Neural cell (in vitro differentiated cells): ENCODE results near the gene ITGAD.

Experiments used
- CTCF ChIP-seq: fragments of 450-650 bp; IDR thresholded peaks from 2 replicates; pipeline ENCODE4 v1.5.1; 2014; ENCODE audit warnings: antibody characterized with exemption, mild to moderate bottlenecking, moderate library complexity; ENCODE audit not compliant: poor library complexity, severe bottlenecking
- EZH2 ChIP-seq: fragments of 200-600, 300-800 bp; shearing (Covaris generic), sonication (generic); IDR thresholded peaks from 2 replicates; pipeline ENCODE4 v1.6.1; 2014; ENCODE audit warnings: antibody characterized with exemption, low read length, borderline replicate concordance, mild to moderate bottlenecking; ENCODE audit not compliant: insufficient read depth, poor library complexity, severe bottlenecking
- MXI1 ChIP-seq: fragments of 450-650 bp; conservative IDR thresholded peaks from 2 replicates; pipeline ENCODE4 v1.6.1; 2014; ENCODE audit warnings: antibody characterized with exemption, mild to moderate bottlenecking; ENCODE audit not compliant: poor library complexity, severe bottlenecking
- POLR2AphosphoS5 ChIP-seq: IDR thresholded peaks from 2 replicates; pipeline ENCODE4 v1.6.1; 2012
- RAD21 ChIP-seq: fragments of 450-650 bp; conservative IDR thresholded peaks from 2 replicates; pipeline ENCODE4 v1.6.1; 2014; ENCODE audit warnings: antibody characterized with exemption, mild to moderate bottlenecking, moderate library complexity
- SMC3 ChIP-seq: fragments of 450-650 bp; conservative IDR thresholded peaks from 2 replicates; pipeline ENCODE4 v1.6.1; 2014; ENCODE audit warnings: antibody characterized with exemption, mild to moderate bottlenecking, moderate library complexity; ENCODE audit not compliant: poor library complexity
- TAF1 ChIP-seq: IDR thresholded peaks from 2 replicates; pipeline ENCODE4 v1.6.1; 2012; ENCODE audit warnings: low read depth

- TF ChIP-seq SMC3 (no peak), POLR2AphosphoS5 (no peak), EZH2 (no peak), RAD21 (no peak), CTCF (no peak), TAF1 (no peak), MXI1 (no peak)
Measured at GRCh38 chr16:31417916-31418315, 24.8 kb downstream of the ITGAD start.
